K562 (cell line): Measurements from ENCODE around the gene RAE1. TPM values are rescaled to one million over a fixed set of nuclear protein-coding genes. Genes with fewer than 3 reads are reported as not detected.

Experiments used
- GMEB1 ChIP-seq: fragments of 250-450 bp; sonication (Bioruptor Pico); IDR thresholded peaks from 2 replicates; pipeline ENCODE4 v1.4.0; 2020; ENCODE audit warnings: mild to moderate bottlenecking
- RUNX1 ChIP-seq: sonication (generic); IDR thresholded peaks from 2 replicates; pipeline ENCODE4 v1.6.1; 2016; ENCODE audit warnings: antibody characterized with exemption, low read depth
- TFE3 ChIP-seq: fragments of 450-650 bp; formaldehyde crosslinking; IDR thresholded peaks from 2 replicates; pipeline ENCODE4 v1.4.0; 2020; ENCODE audit warnings: mild to moderate bottlenecking, mixed read lengths
- ZNF445 ChIP-seq: fragments of 250-450 bp; sonication (Bioruptor Pico); IDR thresholded peaks from 2 replicates; pipeline ENCODE4 v1.4.0; 2020; ENCODE audit warnings: low read depth, mild to moderate bottlenecking, moderate library complexity
- polyA plus RNA-seq, 8 experiments: library from polyadenylated mRNA; depleted of rRNA in 4 of 8; stranded (reverse) in 5 of 8; unstranded in 3 of 8; fragments of >200 nt; fragmentation: Nextera tagmentation in 2 of 8; fragmentation: Illumina TruSeq in 1 of 8; extraction: Ambion mirVana in 2 of 8; extraction: Trizol in 1 of 8; gene quantifications; 2 replicates each; pipeline versions ENCODE4 v1.2.1 to v1.2.3, GENCODE V29; 2011 to 2014; ENCODE audit warnings: inconsistent platforms in 1 of 8, missing spikeins in 1 of 8
- total RNA-seq, 7 experiments: library from RNA; depleted of rRNA in 6 of 7; stranded (reverse); fragments of >200 nt in 6 of 7; fragmentation: Illumina TruSeq in 2 of 7; extraction: Trizol in 2 of 7; gene quantifications; 2 replicates each; pipeline versions ENCODE4 v1.2.1 to v1.2.3, GENCODE V29; 2011 to 2021; ENCODE audit warnings: low replicate concordance in 1 of 7
- TF ChIP-seq, protein P1 (sequence below): fragments of 250-450 bp; sonication (Bioruptor Pico); IDR thresholded peaks from 2 replicates; pipeline ENCODE4 v1.9.0; 2021; ENCODE audit warnings: mild to moderate bottlenecking, inconsistent platforms
- TF ChIP-seq, protein P2 (sequence below): fragments of 200-800 bp; sonication (Bioruptor generic); IDR thresholded peaks from 2 replicates; pipeline ENCODE4 v1.6.1; 2017; ENCODE audit warnings: missing genetic modification characterization, missing compliant biosample characterization

The RAE1 gene
- total and polyA plus RNA-seq, 9 of the 15 experiments (the other 6 are each of a cell fraction or from before 2014, with no cell fraction given) = 33.7 to 248 (median 77.7) TPM

DNA sequence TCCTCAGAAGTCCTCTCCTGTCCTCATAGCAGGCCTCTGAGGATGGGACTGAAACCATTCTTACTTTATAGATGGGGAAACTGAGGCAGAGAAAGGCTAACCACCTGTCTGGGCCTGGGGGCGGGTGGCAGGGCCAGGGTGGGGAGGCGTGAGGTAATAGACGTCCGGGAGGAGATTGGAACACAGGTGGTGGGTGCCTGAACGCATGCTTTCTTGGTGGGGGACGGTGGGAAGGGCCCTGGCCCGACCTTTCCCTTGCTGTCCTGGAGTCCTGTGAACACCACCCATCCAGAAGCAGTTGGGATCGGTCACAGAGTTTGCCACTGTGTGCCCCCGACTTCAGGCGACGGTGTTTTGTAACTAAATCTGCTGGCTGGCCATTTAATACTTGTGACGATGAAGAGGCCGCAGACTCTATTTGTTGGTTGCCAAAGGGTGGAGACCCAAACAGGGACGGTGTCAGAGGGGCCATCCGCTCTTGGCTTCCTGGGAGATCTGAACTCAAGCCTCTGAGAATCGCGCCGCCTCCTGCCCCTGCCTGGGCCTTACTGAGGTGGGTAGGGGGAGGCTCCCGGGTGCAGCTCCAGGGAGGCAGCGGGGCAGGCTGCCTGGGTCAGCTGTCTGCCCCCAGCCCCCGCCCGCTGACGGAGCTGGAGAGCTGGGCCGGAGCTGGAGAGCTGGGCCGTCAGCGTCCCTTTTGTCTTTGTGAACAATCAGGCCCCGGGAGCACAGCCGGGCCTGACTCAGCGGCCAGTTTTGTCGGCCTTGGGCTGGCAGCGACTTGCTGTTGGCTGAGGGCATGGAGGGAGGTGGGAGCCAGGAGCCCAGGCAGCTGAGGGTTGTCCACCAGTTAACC is 44.3 kb downstream of the RAE1 start (continued):
- TF ChIP-seq, protein P1, sequence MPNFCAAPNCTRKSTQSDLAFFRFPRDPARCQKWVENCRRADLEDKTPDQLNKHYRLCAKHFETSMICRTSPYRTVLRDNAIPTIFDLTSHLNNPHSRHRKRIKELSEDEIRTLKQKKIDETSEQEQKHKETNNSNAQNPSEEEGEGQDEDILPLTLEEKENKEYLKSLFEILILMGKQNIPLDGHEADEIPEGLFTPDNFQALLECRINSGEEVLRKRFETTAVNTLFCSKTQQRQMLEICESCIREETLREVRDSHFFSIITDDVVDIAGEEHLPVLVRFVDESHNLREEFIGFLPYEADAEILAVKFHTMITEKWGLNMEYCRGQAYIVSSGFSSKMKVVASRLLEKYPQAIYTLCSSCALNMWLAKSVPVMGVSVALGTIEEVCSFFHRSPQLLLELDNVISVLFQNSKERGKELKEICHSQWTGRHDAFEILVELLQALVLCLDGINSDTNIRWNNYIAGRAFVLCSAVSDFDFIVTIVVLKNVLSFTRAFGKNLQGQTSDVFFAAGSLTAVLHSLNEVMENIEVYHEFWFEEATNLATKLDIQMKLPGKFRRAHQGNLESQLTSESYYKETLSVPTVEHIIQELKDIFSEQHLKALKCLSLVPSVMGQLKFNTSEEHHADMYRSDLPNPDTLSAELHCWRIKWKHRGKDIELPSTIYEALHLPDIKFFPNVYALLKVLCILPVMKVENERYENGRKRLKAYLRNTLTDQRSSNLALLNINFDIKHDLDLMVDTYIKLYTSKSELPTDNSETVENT = no peak
- TF ChIP-seq GMEB1 (CRISPR knock-in tag) = no peak
- TF ChIP-seq ZNF445 = no peak
- TF ChIP-seq TFE3 = no peak
- no peak for TF ChIP-seq RUNX1
- TF ChIP-seq, protein P2, sequence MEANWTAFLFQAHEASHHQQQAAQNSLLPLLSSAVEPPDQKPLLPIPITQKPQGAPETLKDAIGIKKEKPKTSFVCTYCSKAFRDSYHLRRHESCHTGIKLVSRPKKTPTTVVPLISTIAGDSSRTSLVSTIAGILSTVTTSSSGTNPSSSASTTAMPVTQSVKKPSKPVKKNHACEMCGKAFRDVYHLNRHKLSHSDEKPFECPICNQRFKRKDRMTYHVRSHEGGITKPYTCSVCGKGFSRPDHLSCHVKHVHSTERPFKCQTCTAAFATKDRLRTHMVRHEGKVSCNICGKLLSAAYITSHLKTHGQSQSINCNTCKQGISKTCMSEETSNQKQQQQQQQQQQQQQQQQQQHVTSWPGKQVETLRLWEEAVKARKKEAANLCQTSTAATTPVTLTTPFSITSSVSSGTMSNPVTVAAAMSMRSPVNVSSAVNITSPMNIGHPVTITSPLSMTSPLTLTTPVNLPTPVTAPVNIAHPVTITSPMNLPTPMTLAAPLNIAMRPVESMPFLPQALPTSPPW (CRISPR knock-in tag) = no peak
- TF ChIP-seq, all 486 proteins: peak for 3
